Measurements from ENCODE around the gene TMED4.

TMED4 gene

GRCh38 chr7:44533301-44534055 lies 48.6 kb downstream of the TMED4 start:
- H3K4me3 Mint-ChIP-seq = no peak overlapping the region
- peaks cover 3% of the 10 kb centered on the region for H3K4me1 Mint-ChIP-seq (ENCODE audit: low read depth)
- H3K36me3 Mint-ChIP-seq (ENCODE audit: low read depth) = no peaks in the 10 kb centered on the region
- H3K27me3 Mint-ChIP-seq = no peaks in the 10 kb centered on the region
- H3K27ac Mint-ChIP-seq = no peak overlapping the region
- DNase-seq = no peak
- no peaks in the 10 kb centered on the region for H3K9me3 Mint-ChIP-seq

GRCh38 chr7:44531421-44532380 lies 50.3 kb downstream of the TMED4 start:
- Mint-ChIP-seq H3K9me3 (peaks cover 2% of the 10 kb centered on the region), H3K4me3 (no peak overlapping the region), H3K36me3 (ENCODE audit: low read depth) (no peaks in the 10 kb centered on the region), H3K27ac (no peak overlapping the region), H3K4me1 (ENCODE audit: low read depth) (peaks cover 3% of the 10 kb centered on the region), H3K27me3 (no peaks in the 10 kb centered on the region)
- no peak for DNase-seq

GRCh38 chr7:44530990-44531389 lies 51.0 kb downstream of the TMED4 start:
- no peak for DNase-seq
- no peaks in the 10 kb centered on the region for H3K36me3 Mint-ChIP-seq (ENCODE audit: low read depth)
- H3K9me3 Mint-ChIP-seq = peaks cover 2% of the 10 kb centered on the region
- H3K4me3 Mint-ChIP-seq = no peak overlapping the region
- peaks cover 3% of the 10 kb centered on the region for H3K4me1 Mint-ChIP-seq (ENCODE audit: low read depth)
- H3K27ac Mint-ChIP-seq = no peak overlapping the region
- H3K27me3 Mint-ChIP-seq = no peaks in the 10 kb centered on the region

Measured in activated T-cell treated with anti-CD3 and anti-CD28 coated beads, Interleukin-2, amount 50 U/mL, for 24 hours (primary cell).